GM12874 (cell line): ENCODE results near the gene MMP21.

ENCODE experiments used
- TF ChIP-seq, protein P1 (sequence below): IDR thresholded peaks from 2 replicates; pipeline ENCODE4 v1.5.1; 2011; ENCODE audit warnings: low read depth, mild to moderate bottlenecking, control low read depth, low read length, moderate library complexity; ENCODE audit not compliant: insufficient read depth

MMP21 gene

DNA sequence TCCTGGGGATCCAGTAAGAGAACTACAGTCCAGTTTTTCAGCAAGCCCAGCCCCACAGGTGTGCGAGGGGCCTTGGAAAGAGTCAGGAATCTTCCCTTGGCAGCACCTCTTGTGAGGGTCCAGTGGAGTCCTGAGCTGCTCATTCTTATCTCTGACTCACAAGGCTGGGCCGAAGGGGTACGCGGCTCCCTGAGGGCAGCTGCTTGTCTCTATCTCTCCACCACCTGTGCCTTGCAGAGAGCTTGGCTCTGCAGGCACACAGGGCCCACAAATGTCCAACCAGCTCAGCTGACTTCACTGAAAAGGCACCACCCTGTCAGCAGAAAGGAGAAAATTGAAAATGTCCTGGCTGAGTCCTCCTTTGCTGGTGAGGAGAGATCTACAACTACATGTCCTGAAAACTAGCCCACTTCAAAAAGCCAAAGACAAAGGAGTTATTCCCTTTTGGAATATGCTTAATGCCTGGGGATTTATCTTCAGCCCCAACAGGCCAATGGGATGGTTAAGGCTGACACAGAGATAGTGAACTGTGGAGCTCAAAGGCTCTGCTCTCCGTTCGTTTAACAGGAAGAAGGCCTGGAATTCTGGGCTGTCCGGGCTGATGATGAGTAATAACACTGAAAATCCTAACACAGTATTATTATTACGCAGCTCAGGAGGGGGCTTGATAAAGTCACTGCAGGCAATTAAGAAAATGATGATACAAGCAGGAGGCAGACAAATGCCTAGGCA, 24.0 kb upstream of the MMP21 start:
- TF ChIP-seq, protein P1, sequence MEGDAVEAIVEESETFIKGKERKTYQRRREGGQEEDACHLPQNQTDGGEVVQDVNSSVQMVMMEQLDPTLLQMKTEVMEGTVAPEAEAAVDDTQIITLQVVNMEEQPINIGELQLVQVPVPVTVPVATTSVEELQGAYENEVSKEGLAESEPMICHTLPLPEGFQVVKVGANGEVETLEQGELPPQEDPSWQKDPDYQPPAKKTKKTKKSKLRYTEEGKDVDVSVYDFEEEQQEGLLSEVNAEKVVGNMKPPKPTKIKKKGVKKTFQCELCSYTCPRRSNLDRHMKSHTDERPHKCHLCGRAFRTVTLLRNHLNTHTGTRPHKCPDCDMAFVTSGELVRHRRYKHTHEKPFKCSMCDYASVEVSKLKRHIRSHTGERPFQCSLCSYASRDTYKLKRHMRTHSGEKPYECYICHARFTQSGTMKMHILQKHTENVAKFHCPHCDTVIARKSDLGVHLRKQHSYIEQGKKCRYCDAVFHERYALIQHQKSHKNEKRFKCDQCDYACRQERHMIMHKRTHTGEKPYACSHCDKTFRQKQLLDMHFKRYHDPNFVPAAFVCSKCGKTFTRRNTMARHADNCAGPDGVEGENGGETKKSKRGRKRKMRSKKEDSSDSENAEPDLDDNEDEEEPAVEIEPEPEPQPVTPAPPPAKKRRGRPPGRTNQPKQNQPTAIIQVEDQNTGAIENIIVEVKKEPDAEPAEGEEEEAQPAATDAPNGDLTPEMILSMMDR = no peak

DNA sequence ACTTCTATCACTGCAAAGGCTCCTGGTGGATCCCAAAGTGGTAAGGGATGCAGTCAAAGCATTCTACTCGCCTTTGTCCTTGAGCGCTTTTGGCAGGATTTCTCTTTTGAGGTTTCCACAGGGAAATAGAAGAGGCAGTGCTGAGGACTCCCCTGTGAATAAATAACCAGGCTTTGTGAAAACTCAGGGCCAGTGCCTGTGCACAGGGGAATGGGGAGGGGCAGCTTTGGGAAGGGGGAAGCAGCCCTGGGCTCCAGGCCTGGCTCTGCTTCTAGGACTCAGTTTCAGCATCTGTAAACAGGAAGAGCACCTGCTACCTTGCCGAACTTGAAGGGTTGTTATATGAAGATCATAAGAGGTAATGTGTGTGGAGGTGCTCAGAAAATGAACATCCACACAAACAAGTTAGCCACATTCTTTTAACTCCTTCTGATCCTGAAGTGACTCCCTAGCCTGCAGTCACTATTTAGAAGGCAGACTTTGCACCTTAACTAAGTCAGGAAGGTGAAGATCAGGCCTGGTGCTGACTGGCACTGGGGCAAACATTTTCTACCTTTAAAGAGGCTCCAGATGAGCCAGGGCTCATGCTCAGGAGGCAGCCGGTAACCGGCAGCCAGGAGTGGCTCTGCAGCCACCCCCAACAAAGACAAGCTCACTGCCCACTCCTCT, 22.5 kb upstream of the MMP21 start:
- TF ChIP-seq, protein P1 = no peak

DNA sequence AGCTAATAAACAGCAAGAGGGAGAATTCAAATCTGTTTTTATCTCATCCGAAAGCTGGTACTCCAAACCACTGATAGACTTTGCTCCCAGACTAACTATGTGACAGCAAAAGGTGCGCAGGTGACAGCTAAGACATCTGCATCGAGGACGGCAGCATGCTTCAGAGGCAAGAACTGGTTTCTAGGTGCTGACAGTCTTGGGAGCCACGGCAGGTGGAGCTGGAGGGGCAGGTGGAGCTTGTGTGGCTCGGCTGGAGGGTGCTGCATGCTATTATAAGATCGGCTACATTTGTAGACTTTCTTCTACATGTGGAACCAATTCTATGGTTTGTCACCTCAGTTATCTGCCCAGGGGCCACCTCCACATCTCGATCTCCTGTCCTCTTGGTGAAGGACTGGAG, 21.8 kb upstream of the MMP21 start:
- TF ChIP-seq, protein P1 = no peak

DNA sequence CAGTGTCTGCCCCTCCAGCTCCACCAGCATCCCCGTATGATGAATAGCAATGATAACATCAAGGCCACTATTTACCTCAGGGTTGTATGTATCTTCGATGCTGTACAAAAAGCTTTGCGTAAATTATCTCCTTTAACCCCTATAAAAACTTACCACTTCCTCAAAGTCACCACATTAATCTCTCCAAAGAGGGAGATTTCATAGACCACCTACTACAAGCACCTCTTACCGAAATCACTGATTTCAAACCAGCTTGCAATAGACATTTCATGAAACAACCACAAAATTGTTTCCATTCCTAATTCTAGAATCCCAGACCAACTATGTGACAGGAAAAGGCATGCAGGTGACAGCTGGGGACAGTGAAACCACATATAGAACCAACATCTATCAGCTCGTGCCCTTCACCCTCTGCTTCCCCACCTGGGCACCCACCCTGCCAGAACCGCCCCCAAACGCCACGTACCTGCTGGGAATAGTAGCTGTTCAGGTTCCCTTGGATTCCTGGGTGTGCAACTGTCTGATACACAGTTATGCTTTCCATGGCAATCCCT, 20.1 kb upstream of the MMP21 start:
- TF ChIP-seq, protein P1 = no peak

DNA sequence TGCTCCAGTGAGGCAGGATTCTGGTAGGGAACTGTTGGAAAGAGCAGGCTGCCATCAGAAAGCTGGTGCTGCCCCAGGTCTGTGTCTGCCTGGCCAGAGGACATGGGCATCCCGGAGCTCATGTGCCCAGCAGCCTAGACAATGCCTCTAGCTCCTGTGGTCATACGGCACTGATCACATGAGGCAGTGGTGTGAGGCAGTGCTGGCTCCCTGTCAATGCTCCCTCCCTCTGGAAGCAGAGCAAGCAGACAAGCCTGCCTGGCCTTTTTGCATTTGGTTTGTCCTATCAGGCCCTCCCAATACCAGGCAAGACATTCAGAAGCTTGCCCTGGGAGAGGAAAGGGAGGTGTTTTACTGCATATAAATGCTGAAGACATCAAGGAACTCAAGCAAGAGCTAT, 19.5 kb upstream of the MMP21 start:
- TF ChIP-seq, protein P1 = no peak

DNA sequence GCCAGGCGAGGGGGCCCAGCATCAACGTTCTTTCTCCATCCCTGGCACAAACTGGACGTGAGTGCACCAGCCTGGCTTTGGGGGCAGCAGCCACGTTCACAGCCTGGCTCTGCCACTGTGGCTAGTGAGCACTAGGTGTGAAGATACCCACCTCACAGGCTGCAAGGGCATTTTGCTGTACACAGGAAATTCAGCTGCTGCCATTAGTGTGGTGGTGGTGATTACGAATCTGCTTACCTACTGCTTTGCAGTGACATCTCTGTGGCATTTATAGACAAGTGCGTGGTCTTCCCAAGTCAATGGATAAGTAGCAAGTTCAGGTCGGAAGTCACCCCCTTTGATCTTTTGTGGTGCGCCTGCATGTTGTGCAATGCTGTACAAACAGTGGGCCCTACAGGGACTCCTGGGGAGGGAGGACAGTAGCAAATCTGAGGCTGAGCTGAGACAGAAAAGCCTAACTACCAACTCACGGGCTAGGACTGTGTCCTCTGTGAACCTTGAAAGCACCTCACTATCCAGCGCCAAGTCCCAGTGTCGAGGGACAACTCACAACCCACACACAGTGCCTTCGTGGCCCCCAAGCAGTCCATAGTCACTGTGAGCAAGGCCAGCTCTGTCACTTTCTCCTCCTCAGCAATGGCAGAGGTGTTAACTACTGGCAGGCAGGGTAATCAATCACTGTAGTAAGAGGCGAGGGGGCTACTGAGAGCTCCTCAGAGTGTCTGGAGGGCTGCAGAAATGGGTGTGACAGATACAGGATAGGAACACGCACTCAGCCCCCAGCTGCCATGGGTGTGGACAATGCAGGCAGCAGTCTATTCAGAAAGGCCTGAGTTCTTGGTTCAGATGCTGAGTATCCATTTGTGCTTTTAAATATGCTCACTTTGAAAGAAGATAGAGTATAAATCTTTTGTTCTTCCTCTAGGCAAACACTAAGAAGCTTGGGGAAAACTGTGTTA, 17.0 kb upstream of the MMP21 start:
- TF ChIP-seq, protein P1 = no peak
